NCI-H1417 treated with DMSO at 0.1 percent for 48 hours (cell line): ENCODE results near the gene ERN2.
"Not testable (repeated sequence)": the region's sequence is repeated elsewhere in the genome, so short reads cannot be mapped to it uniquely, and the experiment has no call there.

ENCODE experiments used
- DNase-seq: peaks from one replicate; lab custom pipeline; 2025; lab: John Stamatoyannopoulos, UW

The ERN2 gene

GRCh38 chr16:23712976-23713375 is at the start of gene ERN2:
Gene ERN2 (minus strand): TSS chr16:23713222. CDS start chr16:23713187, 35 bp downstream.
- DNase-seq: no peak

GRCh38 chr16:23757937-23758619 is 45.1 kb upstream of the ERN2 start:
- DNase-seq: no peak

GRCh38 chr16:23757116-23757515 is 44.1 kb upstream of the ERN2 start:
- DNase-seq: no peak

- no peak for DNase-seq
These were observed 42.4 kb upstream of the ERN2 start for GRCh38 chr16:23755484-23755809.

- DNase-seq: no peak
These were observed 41.8 kb upstream of the ERN2 start, which contains the start of gene CHP2 for GRCh38 chr16:23754594-23755483. Gene CHP2 (plus strand): TSS chr16:23755026. CDS start chr16:23755050, 24 bp downstream.

DNA sequence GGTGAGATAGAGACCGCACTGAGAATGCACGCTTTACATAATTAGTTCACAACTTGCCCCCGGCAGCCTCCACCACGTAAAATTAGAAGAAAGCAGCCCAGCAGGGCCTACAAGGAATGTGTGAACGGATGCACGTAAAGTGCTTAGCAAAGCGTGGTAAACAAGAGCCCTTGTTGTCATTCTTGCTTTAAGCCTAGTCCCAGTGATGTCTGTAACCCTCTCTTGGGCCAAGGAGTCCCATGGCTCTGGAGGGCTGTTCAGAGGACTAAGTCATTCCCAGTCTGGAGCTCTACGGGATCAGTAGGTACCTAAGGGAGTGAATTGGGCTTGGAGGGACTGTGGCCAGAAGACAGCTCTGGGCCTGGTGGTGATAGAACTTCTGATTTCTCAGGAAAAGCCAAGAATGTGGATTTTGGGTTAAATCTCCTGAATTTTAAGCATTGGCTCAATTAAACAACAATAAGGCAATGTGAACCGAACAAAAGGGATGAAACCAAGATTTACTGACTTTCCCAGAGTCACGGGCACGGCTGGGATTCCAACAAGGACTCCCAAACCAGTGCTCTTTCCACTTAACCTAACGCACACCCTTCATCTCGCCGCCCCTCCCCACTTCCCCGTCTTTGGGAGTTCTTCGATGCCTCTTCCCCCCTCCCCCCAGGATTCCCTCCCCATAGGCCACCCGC is 41.0 kb upstream of the ERN2 start:
- no peak for DNase-seq

GRCh38 chr16:23751053-23751452 is 38.0 kb upstream of the ERN2 start:
- not testable (repeated sequence) for DNase-seq

DNA sequence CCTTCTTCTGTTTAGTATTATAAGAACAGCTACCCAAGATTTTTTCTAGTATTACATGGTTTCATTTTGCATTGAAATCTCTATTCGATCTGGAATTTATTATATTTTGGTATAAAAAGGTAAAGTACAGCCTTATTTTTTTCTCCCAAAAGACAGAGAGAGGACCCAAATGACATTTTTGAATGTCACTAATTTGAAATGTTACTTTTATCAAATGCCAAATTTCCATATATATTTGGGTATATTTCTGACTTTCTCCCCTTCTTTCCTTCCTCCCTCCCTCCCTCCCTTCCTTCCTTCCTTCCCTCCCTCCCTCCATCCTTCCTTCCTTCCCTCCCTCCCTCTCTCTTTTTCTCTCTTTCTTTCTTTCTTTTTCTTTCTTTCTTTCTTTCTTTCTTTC is 35.6 kb upstream of the ERN2 start:
- DNase-seq: no peak

DNA sequence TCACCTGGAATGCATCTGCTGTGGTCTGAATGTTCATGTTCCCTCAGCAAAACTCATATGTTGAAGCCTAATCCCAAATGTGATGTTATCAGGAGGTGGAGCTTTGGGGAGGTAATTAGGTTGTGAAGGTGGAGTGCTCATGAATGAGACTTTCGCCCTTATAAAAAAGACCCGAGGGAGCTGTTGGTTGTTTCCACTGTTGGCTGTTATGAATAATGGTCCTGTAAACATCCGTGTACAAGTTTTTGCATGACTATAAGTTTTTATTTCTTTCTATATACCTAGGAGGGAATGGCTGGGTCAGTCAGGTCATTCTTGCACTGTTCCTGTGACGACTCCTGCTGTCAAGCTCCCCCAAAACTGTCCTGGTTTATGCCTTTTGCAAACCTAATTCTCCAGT is 32.2 kb upstream of the ERN2 start:
- DNase-seq: no peak

GRCh38 chr16:23742766-23743165 is 29.7 kb upstream of the ERN2 start:
- DNase-seq: no peak

GRCh38 chr16:23741675-23742303 is 28.8 kb upstream of the ERN2 start:
- DNase-seq: no peak

DNA sequence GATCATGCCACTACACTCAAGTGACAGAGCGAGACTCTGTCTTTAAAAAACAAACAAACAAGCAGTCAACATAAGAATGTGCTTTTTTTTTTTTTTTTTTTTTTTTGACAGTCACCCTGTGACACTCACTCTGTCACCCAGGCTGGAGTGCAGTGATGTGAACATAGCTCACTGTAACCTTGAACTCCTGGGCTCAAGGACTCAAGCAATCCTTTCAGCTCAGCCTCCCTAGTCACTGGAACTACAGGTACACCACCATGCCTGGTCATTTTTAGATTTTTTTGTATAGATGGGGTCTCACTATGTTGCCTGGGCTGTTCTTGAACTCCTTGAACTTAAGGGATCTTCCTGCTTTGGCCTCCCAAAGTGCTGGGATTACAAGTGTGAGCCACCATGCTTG is 26.5 kb upstream of the ERN2 start:
- no peak for DNase-seq

GRCh38 chr16:23737423-23738028 is 24.5 kb upstream of the ERN2 start:
- DNase-seq: not testable (repeated sequence)

GRCh38 chr16:23734176-23734893 is 21.3 kb upstream of the ERN2 start:
- DNase-seq: no peak

- DNase-seq: no peak
These were observed 16.7 kb upstream of the ERN2 start for GRCh38 chr16:23729503-23730424.

GRCh38 chr16:23728112-23728477 is 15.1 kb upstream of the ERN2 start:
- no peak for DNase-seq

- DNase-seq: no peak
These were observed 13.7 kb upstream of the ERN2 start for GRCh38 chr16:23726710-23727109.

DNA sequence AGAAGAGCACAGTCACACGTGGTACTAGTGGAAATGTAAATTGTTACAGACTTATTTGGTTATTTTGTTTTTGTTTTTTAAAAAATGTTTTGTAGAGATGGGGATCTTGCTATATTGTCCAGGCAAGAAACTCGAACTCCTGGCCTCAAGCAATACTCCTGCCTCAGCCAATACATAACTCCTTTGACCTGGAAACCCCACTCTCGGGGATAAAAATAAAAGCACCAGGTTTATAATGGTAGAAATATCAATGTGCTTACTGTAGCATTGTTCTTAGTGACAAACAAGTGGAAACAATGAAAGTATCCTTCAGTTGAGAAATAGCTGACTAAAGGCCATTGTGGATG is 11.7 kb upstream of the ERN2 start:
- no peak for DNase-seq

DNA sequence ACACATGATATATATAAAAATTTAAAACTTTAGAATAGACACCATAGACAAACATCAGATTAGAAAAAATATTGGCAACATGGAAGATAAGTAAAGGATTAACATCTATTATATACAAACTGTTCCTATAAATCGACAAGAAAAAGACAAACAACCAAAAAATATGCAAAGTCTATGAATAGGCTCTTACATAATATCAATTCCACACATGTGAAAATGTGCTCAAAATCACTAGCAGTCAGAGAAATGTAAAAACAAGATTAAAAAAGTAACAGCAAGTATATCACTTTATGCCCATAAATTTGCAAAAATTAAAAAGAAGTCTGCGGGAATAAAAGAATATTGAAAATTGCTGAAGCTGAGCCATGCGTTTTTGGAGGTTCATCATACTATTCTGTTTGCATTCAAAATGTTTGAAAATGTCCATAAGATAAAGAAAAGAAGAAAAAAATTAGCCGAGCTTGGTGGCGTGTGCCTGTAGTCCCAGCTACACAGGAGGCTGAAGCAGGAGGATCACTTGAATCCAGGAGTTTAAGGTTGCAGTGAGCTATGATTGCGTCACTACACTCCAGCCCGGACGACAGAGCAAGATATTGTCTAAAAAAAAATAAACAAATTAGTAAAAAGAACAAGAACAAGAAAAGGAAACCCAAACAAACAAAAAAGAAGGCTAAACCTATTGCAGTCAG is 11.2 kb upstream of the ERN2 start:
- DNase-seq: no peak
